GM21390 (cell line): Measurements from ENCODE around the gene PODNL1.

Source experiments
- ATAC-seq: cut with Tn5 transposase; IDR thresholded peaks from one replicate; pipeline ENCODE4 v1.9.1; 2021; ENCODE audit not compliant: unreplicated experiment

PODNL1 gene

DNA sequence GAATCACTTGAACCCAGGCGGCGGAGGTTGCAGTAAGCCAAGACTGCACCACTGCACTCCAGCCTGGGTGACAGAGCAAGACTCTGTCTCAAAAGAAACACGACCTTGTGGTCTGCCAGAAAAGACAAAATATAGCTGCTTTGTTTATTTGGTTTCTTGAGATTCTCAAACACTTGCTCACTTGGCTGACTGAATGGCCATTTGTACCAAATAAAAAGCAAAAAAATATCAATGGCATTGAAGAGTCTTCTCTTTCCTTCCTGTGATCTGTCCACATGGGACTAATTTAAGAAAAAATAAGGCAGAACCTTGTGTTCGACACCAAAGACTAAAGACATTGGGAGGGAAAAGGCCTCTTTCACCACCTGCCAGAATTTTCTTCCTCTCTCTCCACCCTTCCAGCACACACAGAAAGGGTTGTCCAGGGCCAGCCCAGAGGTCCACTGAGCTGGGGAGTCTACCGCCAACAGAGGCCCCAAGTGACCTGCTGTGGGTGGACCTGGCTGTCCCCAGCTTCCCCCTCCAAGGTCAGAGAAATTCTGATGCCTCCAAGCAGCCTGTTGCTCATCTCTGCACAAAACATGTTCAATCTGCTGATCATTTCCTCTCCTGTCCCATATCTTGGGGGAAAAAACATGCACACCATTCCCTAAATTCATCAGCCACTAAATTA is 38.2 kb downstream of the PODNL1 start:
- ATAC-seq, result no peak

DNA sequence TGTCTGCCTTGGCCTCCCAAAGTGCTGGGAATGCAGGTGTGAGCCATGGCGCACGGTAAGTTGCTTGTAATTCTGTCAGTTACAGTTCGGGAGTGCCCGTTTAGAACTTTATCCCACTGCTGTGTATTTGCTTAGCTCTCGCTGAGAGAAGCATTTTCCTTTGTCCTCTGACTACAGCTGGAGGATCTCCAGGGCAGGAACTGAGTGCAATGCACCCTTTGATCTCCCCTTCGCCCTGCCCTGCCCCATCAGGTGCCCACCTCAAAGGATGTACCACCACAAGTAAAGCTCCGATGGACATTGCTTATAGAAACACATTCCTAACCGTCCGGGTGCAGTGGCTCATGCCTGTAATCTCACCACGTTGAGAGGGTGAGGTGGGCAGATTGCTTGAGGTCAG is 38.8 kb downstream of the PODNL1 start:
- ATAC-seq, result no peak

DNA sequence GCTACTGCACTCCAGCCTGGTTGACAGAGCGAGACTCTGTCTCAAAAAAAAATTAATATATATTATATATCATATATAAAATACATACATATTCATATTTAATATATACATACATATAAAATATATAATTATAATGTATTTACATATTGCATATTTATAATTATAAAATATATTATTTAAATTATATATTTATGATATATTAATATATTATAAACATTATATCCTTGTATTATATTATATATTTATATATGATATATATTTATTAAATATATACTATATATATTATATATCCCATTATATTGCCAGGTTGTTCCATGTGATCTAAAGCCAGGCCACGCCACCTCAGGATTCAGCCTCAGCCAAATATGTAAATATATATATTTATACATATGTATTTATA is 42.0 kb downstream of the PODNL1 start:
- no peak for ATAC-seq

DNA sequence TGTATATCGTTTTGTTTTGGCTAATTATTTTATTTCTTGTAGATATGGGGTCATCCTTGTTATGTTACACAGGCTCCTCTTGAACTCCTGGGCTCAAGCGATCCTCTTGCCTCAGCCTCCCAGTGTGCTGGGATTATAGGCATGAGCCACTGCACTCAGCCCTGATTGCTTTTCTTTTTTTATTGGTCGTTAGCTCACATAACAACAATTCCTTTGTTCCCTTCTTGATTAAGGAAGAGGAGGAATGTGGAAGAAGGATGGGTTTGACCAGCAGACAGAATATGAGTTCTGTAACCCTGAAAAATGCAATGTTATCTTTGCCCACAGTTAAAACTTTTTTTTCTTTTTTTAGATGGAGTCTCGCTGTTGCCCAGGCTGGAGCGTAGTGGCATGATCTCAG is 43.7 kb downstream of the PODNL1 start:
- no peak for ATAC-seq

DNA sequence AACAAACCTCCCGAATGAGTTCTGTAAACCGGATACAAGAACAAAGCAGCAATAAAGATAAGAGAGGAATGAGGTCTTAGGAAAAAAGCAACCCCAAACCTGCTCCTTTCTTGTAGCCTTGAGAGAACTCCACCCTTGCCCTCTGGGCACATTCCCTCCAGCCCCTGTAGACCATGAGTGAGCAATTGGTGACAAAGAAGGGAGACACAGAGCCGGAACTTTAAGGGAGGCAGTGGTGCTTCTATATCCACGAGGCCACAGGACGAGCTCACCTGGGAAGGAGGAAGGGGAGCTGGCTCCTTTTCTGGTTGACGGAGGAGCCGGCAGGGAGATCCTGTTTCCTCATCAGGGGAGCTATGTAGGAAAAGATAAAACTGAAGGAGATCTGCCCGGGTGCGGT is 45.3 kb downstream of the PODNL1 start:
- no peak for ATAC-seq

DNA sequence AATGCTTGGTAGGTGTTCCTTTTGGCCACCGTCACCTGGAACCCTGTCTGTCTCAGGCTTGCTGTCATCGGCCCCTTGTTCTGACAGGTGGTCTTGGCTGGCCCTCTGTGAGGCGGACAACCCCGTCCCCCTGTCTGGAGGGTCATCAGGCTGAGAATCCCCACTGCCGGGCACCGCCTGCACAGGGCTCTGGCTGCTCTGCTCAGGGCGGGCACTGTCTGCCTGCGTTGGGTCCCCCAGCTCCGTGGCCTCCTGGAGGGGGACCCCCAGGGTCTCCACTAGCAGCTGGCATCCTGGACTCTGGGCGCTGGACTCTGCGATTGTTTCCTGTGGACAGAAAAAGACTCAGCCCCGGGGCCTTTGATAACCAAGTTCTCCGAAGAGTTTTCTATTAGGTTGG is 48.1 kb downstream of the PODNL1 start:
- no peak for ATAC-seq

DNA sequence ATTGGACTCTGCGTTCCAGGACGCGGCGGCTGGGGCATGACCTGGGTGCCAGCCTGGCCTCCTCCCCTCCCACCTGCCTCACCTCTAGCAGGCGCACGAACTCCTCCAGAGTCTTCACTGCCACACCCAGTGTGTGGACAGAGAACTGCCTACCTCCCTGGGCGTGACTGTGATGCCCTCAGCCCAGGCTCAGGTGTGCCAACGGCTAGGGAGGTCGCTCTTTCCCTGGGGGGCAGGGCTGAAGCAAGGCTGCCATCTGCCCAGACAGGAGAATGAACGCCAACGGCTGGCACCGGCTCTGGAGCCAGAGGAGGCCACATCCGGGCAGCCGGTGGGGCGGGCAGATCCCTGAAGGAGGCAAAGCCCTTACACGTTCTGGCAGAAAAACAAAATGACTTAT is 49.9 kb downstream of the PODNL1 start:
- no peak for ATAC-seq

DNA sequence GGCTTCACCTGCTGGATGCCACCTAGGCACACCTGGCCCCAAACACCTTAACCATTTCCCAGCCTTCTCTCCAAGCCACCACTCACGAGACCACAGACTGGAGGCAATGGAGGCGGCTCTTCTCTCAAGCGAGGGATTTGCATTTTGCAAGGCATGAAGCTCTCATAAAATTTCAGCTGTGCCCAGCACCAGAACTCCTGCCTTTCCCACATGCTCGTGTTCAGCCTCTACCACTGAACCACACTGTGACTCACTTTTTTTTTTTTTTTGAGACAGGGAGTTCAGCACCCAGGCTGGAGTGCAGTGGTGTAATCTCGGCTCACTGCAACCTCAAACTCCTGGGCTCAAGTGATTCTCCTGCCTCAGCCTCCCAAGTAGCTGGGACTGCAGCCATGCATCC is 50.7 kb downstream of the PODNL1 start:
- ATAC-seq, result no peak

DNA sequence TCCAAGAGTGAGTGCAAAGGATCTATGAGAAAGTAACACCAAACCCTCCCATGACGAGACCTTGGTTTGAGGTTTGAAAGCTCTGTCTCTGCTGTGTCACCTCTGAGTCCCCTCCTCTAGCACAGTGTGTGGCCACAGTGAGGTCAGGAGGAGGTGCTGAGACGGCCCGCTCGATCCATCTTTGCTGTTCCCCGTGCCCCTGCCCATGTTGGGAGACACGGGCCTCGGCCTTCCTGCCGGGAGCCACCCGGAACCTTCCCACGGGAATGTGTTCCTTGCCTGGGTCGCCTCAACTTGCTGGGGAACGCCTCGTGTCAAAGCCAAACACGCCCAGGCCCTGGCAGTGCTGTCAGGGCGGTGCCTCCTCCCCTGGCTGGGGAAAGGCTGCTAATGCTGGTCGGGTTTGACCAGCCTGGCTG is 51.2 kb downstream of the PODNL1 start:
- no peak for ATAC-seq

DNA sequence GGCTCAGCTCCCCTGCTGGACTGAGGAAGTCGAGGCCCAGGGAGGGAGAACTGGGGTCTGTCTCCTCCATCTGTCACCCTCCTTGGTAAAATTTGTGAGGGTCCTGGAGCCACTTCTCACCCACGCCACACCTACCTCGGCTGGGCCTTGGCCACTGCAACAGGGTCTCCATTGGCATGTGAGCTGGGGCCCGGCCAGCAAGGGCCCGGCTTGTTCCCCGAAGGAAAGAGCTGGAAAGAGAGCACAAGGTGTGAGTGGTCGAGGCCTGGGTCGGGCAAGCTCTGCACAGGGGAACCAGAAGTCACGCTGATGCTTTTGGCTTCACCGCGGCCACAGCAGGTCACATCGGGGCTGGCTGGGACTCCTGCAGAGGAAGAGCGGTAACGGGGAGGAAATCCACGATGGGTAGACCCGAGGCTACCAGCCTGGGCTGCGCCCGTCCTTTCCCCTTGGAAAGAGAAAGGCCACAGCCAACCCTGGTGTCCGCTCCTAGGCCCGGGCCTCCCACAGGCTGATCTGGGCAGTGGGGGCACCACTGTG is 52.3 kb downstream of the PODNL1 start:
- no peak for ATAC-seq

DNA sequence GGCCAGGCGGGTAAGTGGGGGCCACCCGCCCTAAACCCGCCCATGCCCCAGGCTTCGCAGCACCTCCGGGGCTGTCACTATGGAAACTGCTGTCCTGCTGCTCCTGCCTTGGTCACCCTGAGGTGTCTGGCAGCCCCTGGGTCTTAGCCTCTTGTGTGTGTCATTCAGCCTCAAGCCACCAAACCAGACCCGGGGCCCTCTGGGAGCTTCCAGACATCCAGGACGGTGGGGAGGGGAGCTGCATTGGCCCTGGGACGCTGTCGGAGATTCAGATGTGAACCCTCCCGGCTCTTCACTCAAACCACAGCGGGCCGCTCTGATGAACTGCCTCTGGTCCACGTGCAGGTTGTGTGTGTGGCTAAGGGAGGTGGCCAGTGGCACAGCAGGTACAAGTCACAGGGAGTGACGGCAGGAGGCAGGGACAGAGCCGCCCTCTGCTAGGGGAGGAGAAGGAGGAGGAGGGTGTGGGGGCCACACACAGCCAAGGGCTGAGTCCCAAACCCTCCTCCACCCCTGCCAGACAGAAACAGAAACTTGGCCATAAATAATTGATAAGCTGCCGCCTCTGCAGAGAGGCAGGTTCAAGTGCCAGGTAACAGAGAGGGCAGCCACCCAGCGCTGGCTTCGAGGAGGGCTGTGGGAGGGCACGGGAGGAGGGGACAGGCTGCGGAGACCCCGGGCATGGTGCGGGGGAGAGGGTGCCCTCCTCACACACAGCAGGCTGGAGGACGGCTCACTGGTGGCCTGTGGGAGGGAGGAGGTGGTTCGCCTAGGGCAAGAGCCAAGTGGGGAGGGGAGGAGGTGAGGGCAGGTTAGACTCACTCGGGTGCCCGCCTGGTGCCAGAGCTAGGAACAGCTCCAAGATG is 53.3 kb downstream of the PODNL1 start:
- ATAC-seq, result no peak

DNA sequence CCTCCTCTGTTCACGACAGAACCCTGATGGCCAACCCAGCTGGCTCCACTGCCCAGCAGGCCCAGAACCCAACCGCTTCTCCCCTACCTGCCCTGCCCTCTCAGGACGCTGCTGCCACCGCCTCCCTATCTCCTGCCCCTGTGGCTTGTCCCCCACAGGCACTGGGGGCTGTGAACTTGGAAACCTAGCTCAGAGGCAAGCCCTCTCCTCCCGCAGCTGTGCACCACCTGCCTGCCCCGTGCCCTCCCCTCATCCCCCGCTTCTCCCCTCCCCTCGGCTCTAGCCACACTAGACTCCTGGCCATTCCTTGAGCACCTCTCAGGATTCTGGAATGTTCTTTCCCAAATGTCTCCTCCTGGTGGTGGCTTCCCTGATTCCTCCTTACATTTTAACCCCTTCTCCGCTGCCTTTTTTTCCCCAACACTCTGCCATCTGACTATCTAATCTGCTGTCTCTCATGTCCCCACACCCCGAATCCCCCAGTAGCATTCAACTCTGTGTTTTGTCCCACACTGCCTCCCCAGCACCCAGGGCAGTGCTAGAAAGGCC is 54.6 kb downstream of the PODNL1 start:
- ATAC-seq, result no peak

DNA sequence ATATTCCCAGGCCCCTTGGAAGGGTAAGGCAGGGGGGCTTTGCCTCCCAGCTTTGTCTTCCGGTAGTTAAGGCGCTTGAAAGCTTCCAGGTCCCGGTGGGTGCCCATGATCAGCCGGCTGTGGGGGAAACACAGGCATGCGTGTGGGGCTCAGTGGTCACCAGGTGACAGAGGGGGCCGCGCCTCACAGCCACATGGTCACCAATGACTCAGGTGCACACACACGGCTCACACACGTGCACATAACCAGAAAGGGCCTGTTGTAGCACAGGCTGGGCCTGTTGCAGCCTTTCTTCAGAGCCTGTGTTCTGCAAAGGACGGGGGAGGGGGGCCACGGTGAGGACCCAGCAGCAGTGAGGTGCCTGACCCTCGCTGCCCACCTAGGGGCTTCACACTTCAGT is 55.4 kb downstream of the PODNL1 start:
- no peak for ATAC-seq

DNA sequence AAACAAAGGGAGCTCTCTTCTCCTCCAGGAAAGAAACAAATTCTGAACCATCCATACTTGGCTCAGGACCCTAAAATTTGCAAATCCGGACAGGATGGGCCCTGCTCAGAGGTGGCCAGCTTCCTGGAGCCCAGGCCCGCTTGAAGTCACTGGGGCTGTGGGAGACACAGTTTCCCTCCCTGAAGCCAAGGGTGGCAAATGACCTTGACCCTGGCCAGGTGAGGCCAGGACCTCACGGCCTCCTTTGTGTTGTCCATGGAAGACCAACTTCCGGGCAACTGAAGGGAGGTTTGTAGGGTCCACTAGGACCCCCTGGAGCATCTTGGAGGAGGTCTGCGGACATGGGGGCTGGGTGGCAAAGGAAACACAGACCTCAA is 55.8 kb downstream of the PODNL1 start:
- ATAC-seq, result no peak

DNA sequence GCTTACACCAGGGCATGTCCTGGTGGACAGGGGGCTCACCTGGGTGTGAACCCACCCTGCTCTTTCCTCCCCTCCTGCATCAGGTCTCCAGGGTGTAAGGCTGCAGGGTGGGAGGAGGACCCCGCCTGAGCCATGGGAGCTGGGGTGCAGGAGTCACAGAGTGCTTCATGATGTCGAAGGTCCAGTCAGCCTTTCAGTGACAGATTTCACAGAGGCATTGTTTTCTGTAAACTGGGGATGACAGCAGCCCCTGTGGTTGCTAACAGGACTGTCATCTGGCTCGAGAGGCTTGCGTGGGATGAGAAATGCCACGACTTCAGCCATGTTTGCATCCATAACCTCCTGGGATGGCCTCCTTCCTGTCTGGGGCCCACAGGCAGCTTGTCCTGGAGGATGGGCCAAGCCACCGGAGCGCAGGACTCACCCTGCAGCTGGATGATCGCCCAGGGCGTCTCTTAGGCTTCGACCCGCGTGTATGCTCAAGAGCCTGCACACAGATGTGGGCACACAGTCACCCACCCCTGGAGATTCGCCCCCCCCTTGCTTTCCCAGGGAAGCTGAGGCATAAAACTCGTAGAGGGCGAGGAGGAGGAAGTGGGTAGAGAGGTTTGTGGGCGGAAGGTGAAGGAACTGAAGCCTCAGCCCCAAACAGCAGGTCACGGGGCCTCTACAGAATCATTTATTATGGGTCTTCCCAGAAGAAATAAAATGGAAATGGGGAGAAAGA is 56.4 kb downstream of the PODNL1 start:
- no peak for ATAC-seq

DNA sequence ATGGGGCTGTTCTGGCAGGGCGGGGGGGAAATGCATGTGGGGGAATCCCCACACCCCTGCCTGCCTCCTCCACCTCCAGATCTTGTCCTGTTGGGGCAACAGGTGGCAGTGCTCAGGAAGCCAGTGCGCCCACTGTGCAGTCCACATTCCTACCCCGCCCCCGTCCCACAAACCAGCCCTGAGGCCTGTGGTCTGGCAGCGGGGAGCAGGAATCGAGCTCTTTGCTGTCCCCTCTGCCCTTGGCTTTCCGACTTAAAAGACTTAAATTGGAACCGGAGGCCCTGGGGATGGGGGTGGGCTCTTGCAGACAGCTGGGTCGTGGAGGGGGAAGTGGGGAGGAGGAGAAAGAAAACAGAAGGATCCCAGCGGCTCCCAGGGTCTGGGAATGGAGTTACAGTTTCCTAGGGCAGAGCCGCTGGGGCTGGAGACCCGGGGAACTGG is 56.9 kb downstream of the PODNL1 start:
- no peak for ATAC-seq
